H9 (cell line): ENCODE data around the gene CELF4. TPM values are rescaled to one million over a fixed set of nuclear protein-coding genes. Genes with fewer than 3 reads are reported as not detected.

Experiments used
- DNase-seq: peaks from one replicate; pipeline ENCODE4 v3.0.0-alpha.2; 2017
- H2AFZ ChIP-seq: one replicate; pipeline ENCODE4 v1.6.1; 2013; ENCODE audit warnings: mild to moderate bottlenecking, low read length, control low read depth, moderate library complexity
- H2AK5ac ChIP-seq: 2 replicates; pipeline ENCODE4 v1.6.1; 2013; ENCODE audit warnings: low read length, control low read depth, mixed read lengths; ENCODE audit not compliant: insufficient read length
- H2BK120ac ChIP-seq: one replicate; pipeline ENCODE4 v1.6.1; 2013; ENCODE audit warnings: low read depth, mild to moderate bottlenecking, low read length, control low read depth, inconsistent platforms; ENCODE audit not compliant: poor library complexity, severe bottlenecking
- H2BK12ac ChIP-seq: 2 replicates; pipeline ENCODE4 v1.6.1; 2013; ENCODE audit warnings: low read length, control low read depth, mixed read lengths, low read depth; ENCODE audit not compliant: insufficient read length
- H2BK15ac ChIP-seq: 2 replicates; pipeline ENCODE4 v1.6.1; 2013; ENCODE audit warnings: low read depth, low read length, control low read depth
- H2BK20ac ChIP-seq: one replicate; pipeline ENCODE4 v1.6.1; 2013; ENCODE audit warnings: low read depth, mild to moderate bottlenecking, low read length, control low read depth, inconsistent platforms; ENCODE audit not compliant: poor library complexity, severe bottlenecking
- H2BK5ac ChIP-seq: 2 replicates; pipeline ENCODE4 v1.6.1; 2013; ENCODE audit warnings: low read length, control low read depth, mixed read lengths; ENCODE audit not compliant: insufficient read length
- H3K14ac ChIP-seq: 2 replicates; pipeline ENCODE4 v1.6.1; 2013; ENCODE audit warnings: low read length, control low read depth; ENCODE audit not compliant: insufficient read depth
- H3K18ac ChIP-seq: 2 replicates; pipeline ENCODE4 v1.6.1; 2013; ENCODE audit warnings: low read depth, mild to moderate bottlenecking, mixed read lengths, low read length, control low read depth; ENCODE audit not compliant: insufficient read length
- H3K23ac ChIP-seq: 2 replicates; pipeline ENCODE4 v1.6.1; 2013; ENCODE audit warnings: low read length, control low read depth, mixed read lengths, low read depth; ENCODE audit not compliant: insufficient read length
- H3K23me2 ChIP-seq: 2 replicates; pipeline ENCODE4 v1.6.1; 2013; ENCODE audit warnings: low read depth, mild to moderate bottlenecking, mixed read lengths, low read length, control low read depth; ENCODE audit not compliant: insufficient read length, poor library complexity, severe bottlenecking
- H3K27ac ChIP-seq: 2 replicates; pipeline ENCODE4 v1.5.1; 2013; ENCODE audit warnings: low read length, control low read depth, mixed read lengths, low read depth; ENCODE audit not compliant: insufficient read length
- H3K27me3 ChIP-seq: 2 replicates; pipeline ENCODE4 v1.6.1; 2013; ENCODE audit warnings: low read length, control low read depth, inconsistent platforms; ENCODE audit not compliant: insufficient read depth
- H3K4ac ChIP-seq: 2 replicates; pipeline ENCODE4 v1.6.1; 2013; ENCODE audit warnings: low read depth, mild to moderate bottlenecking, control low read depth, inconsistent platforms, low read length, moderate library complexity
- H3K4me1 ChIP-seq: 2 replicates; pipeline ENCODE4 v1.6.1; 2013; ENCODE audit warnings: low read length, control low read depth, inconsistent platforms; ENCODE audit not compliant: insufficient read depth
- H3K4me2 ChIP-seq: 2 replicates; pipeline ENCODE4 v1.6.1; 2013; ENCODE audit warnings: low read length, control low read depth, mixed read lengths; ENCODE audit not compliant: insufficient read length, insufficient read depth
- H3K56ac ChIP-seq: 2 replicates; pipeline ENCODE4 v1.6.1; 2013; ENCODE audit warnings: low read depth, mild to moderate bottlenecking, mixed read lengths, low read length, control low read depth; ENCODE audit not compliant: insufficient read length
- H3K79me1 ChIP-seq: 2 replicates; pipeline ENCODE4 v1.6.1; 2013; ENCODE audit warnings: low read depth, mild to moderate bottlenecking, moderate library complexity, low read length, control low read depth, inconsistent platforms; ENCODE audit not compliant: insufficient read depth, poor library complexity, severe bottlenecking
- H3K79me2 ChIP-seq: 2 replicates; pipeline ENCODE4 v1.6.1; 2013; ENCODE audit warnings: low read length, control low read depth, inconsistent platforms; ENCODE audit not compliant: insufficient read depth
- H3K9ac ChIP-seq: 2 replicates; pipeline ENCODE4 v1.6.1; 2013; ENCODE audit warnings: low read length, control low read depth, mixed read lengths; ENCODE audit not compliant: insufficient read length; ENCODE audit errors: extremely low read depth
- H3K9me3 ChIP-seq: one replicate; pipeline ENCODE4 v1.6.1; 2013; ENCODE audit warnings: low read depth, low read length, inconsistent platforms; ENCODE audit not compliant: control insufficient read depth
- H3T11ph ChIP-seq: one replicate; pipeline ENCODE4 v1.6.1; 2013; ENCODE audit warnings: mild to moderate bottlenecking, low read length, control low read depth, inconsistent platforms
- H4K20me1 ChIP-seq: one replicate; pipeline ENCODE4 v1.6.1; 2013; ENCODE audit not compliant: control insufficient read depth, insufficient read length, insufficient read depth
- H4K5ac ChIP-seq: 2 replicates; pipeline ENCODE4 v1.6.1; 2013; ENCODE audit warnings: low read depth, mild to moderate bottlenecking, mixed read lengths, low read length, control low read depth; ENCODE audit not compliant: insufficient read length
- H4K8ac ChIP-seq: replicated peaks from 2 replicates; pipeline ENCODE4 v1.6.1; 2013; ENCODE audit warnings: low read length, control low read depth, mixed read lengths, low read depth; ENCODE audit not compliant: insufficient read length
- H4K91ac ChIP-seq: 2 replicates; pipeline ENCODE4 v1.6.1; 2013; ENCODE audit warnings: low read depth, mild to moderate bottlenecking, moderate library complexity, mixed read lengths, low read length, control low read depth; ENCODE audit not compliant: insufficient read length
- H3K27ac Mint-ChIP-seq, 3 experiments: 2 replicates in 2 of 3; 3 replicates in 1 of 3; pipeline ENCODE4 v1.8.0; 2020 to 2021; ENCODE audit warnings: mixed read lengths in 3 of 3, mild to moderate bottlenecking in 1 of 3, moderate library complexity in 1 of 3
- H3K27me3 Mint-ChIP-seq: 2 replicates; pipeline ENCODE4 v1.8.0; 2021; ENCODE audit warnings: low read depth, mild to moderate bottlenecking, moderate library complexity, mixed read lengths
- H3K36me3 Mint-ChIP-seq, 3 experiments: 2 replicates in 2 of 3; 3 replicates in 1 of 3; pipeline ENCODE4 v1.8.0; 2020 to 2021; ENCODE audit warnings: low read depth in 3 of 3, mixed read lengths in 3 of 3; ENCODE audit not compliant: insufficient read depth in 1 of 3
- H3K4me1 Mint-ChIP-seq, 2 experiments: 2 replicates each; pipeline ENCODE4 v1.8.0; 2020; ENCODE audit warnings: mixed read lengths in 2 of 2
- H3K4me3 Mint-ChIP-seq, 2 experiments: 2 replicates in 1 of 2; 3 replicates in 1 of 2; pipeline ENCODE4 v1.8.0; 2020 to 2021; ENCODE audit warnings: mild to moderate bottlenecking in 2 of 2, mixed read lengths in 2 of 2, moderate library complexity in 1 of 2
- H3K9me3 Mint-ChIP-seq, 2 experiments: 2 replicates in 1 of 2; 3 replicates in 1 of 2; pipeline ENCODE4 v1.8.0; 2020; ENCODE audit warnings: mild to moderate bottlenecking in 2 of 2, mixed read lengths in 2 of 2, moderate library complexity in 1 of 2
- WGBS: extraction: QIAGEN DNeasy Blood & Tissue Kit; methylation state at CpG from one replicate; pipeline ENCODE4 v1.1.7; 2013; ENCODE audit warnings: missing lambda C conversion rate, low lambda C conversion rate, mixed read lengths; ENCODE audit not compliant: insufficient read length; ENCODE audit errors: extremely low coverage; 5-methylcytosine and 5-hydroxymethylcytosine counted together
- total RNA-seq: library from RNA; stranded (reverse); gene quantifications from 2 replicates; pipeline ENCODE4 v1.2.1, GENCODE V29; 2021
- TF ChIP-seq, protein P1 (sequence below): fragments of 200-600 bp; sonication (generic); conservative IDR thresholded peaks from 3 replicates; pipeline ENCODE4 v1.8.0; 2021; ENCODE audit warnings: antibody characterized with exemption, mild to moderate bottlenecking

Gene CELF4
- total RNA-seq, 1 experiment from 2014 or later: 1.1 TPM

DNA sequence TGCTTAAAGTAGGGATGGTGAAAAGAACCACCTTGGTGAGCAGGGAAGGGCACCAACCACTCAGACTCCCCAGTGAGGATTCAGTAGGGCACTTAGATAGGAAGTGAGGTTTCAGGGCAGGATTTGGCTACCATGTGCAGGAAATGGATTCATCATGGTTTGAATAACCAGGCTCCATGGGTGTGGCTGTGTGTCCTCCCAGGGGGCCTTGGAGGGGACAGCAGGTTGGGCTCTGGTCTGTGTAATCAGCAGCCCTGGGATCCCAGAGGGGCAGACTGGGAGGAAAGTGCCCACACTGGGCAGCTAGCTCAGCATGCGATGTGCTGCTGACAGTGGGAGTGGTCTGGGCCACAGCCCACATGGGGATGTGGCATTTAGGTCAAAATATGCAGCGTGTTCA lies 224.6 kb downstream of the CELF4 start:
- Histone ChIP-seq H3K79me2 (no peaks in the 10 kb centered on the region), H3K18ac (no peak overlapping the region), H4K91ac (no peak overlapping the region), H3K14ac (no peak overlapping the region), H3K4me1 (no peaks in the 10 kb centered on the region), H2BK15ac (no peak overlapping the region), H2AK5ac (no peak overlapping the region), H3K4me2 (no peak overlapping the region), H3K9ac (no peak overlapping the region), H3K56ac (no peak overlapping the region), H2BK20ac (no peak overlapping the region), H3K23me2 (no peaks in the 10 kb centered on the region), H4K8ac (no peak overlapping the region), H4K5ac (no peak overlapping the region), H3K23ac (no peak overlapping the region), H3K27me3 (no peaks in the 10 kb centered on the region; the same call in 1 of the 2 replicates), H3K9me3 (no peaks in the 10 kb centered on the region), H3T11ph (no peak overlapping the region), H2BK5ac (no peak overlapping the region), H3K4ac (no peak overlapping the region), H4K20me1 (no peaks in the 10 kb centered on the region), H2AFZ (no peak overlapping the region), H2BK12ac (no peak overlapping the region), H2BK120ac (no peak overlapping the region), H3K79me1 (no peaks in the 10 kb centered on the region), H3K27ac (no peak overlapping the region)
- Mint-ChIP-seq H3K4me3 (no peak overlapping the region), H3K27ac (peak overlapping the region in 1 of 3 experiments; percentile 39; a peak in 1 of 7 replicates), H3K9me3 (no peaks in the 10 kb centered on the region), H3K36me3 (no peaks in the 10 kb centered on the region), H3K4me1 (peaks cover 12 to 25% of the 10 kb centered on the region in 2 experiments), H3K27me3 (peaks cover 28% of the 10 kb centered on the region)
- no peak for DNase-seq
- TF ChIP-seq, protein P1, sequence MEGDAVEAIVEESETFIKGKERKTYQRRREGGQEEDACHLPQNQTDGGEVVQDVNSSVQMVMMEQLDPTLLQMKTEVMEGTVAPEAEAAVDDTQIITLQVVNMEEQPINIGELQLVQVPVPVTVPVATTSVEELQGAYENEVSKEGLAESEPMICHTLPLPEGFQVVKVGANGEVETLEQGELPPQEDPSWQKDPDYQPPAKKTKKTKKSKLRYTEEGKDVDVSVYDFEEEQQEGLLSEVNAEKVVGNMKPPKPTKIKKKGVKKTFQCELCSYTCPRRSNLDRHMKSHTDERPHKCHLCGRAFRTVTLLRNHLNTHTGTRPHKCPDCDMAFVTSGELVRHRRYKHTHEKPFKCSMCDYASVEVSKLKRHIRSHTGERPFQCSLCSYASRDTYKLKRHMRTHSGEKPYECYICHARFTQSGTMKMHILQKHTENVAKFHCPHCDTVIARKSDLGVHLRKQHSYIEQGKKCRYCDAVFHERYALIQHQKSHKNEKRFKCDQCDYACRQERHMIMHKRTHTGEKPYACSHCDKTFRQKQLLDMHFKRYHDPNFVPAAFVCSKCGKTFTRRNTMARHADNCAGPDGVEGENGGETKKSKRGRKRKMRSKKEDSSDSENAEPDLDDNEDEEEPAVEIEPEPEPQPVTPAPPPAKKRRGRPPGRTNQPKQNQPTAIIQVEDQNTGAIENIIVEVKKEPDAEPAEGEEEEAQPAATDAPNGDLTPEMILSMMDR: no peak
- WGBS: no CpG with 5 or more reads among the region's 2 CpGs
